ENCODE results near the gene REC8. TPM values are rescaled to one million over a fixed set of nuclear protein-coding genes. Genes with fewer than 3 reads are reported as not detected.

The REC8 gene
- total and polyA plus RNA-seq, 2 of the 13 experiments (the other 11 are each of a cell fraction or from before 2014, with no cell fraction given), result 3.4 to 14.7 TPM

- ATAC-seq (no peak), FAIRE-seq (no peak), DNase-seq (ENCODE audit: low spot score) (no peak)
- H3K4me1 ChIP-seq (ENCODE audit: insufficient read depth, low read length), result peaks cover 63% of the 10 kb centered on the region
- no peak for TF ChIP-seq CCDC6 (CRISPR knock-in tag; IDR thresholded peaks at IDR 0.05)
- no peak for TF ChIP-seq ZNF329 (CRISPR knock-in tag; IDR thresholded peaks at IDR 0.05; ENCODE audit: low read depth)
- no peak for TF ChIP-seq PHF5A (CRISPR knock-in tag; IDR thresholded peaks at IDR 0.05; ENCODE audit: low read depth, unreplicated experiment)
- TF ChIP-seq RELA (CRISPR knock-in tag; IDR thresholded peaks at IDR 0.05), result no peak
- TF ChIP-seq ZNF788 (CRISPR knock-in tag; IDR thresholded peaks at IDR 0.05; ENCODE audit: borderline replicate concordance), result no peak
- no peak for TF ChIP-seq ZNF773 (CRISPR knock-in tag; IDR thresholded peaks at IDR 0.05; ENCODE audit: borderline replicate concordance)
- TF ChIP-seq, protein P1, sequence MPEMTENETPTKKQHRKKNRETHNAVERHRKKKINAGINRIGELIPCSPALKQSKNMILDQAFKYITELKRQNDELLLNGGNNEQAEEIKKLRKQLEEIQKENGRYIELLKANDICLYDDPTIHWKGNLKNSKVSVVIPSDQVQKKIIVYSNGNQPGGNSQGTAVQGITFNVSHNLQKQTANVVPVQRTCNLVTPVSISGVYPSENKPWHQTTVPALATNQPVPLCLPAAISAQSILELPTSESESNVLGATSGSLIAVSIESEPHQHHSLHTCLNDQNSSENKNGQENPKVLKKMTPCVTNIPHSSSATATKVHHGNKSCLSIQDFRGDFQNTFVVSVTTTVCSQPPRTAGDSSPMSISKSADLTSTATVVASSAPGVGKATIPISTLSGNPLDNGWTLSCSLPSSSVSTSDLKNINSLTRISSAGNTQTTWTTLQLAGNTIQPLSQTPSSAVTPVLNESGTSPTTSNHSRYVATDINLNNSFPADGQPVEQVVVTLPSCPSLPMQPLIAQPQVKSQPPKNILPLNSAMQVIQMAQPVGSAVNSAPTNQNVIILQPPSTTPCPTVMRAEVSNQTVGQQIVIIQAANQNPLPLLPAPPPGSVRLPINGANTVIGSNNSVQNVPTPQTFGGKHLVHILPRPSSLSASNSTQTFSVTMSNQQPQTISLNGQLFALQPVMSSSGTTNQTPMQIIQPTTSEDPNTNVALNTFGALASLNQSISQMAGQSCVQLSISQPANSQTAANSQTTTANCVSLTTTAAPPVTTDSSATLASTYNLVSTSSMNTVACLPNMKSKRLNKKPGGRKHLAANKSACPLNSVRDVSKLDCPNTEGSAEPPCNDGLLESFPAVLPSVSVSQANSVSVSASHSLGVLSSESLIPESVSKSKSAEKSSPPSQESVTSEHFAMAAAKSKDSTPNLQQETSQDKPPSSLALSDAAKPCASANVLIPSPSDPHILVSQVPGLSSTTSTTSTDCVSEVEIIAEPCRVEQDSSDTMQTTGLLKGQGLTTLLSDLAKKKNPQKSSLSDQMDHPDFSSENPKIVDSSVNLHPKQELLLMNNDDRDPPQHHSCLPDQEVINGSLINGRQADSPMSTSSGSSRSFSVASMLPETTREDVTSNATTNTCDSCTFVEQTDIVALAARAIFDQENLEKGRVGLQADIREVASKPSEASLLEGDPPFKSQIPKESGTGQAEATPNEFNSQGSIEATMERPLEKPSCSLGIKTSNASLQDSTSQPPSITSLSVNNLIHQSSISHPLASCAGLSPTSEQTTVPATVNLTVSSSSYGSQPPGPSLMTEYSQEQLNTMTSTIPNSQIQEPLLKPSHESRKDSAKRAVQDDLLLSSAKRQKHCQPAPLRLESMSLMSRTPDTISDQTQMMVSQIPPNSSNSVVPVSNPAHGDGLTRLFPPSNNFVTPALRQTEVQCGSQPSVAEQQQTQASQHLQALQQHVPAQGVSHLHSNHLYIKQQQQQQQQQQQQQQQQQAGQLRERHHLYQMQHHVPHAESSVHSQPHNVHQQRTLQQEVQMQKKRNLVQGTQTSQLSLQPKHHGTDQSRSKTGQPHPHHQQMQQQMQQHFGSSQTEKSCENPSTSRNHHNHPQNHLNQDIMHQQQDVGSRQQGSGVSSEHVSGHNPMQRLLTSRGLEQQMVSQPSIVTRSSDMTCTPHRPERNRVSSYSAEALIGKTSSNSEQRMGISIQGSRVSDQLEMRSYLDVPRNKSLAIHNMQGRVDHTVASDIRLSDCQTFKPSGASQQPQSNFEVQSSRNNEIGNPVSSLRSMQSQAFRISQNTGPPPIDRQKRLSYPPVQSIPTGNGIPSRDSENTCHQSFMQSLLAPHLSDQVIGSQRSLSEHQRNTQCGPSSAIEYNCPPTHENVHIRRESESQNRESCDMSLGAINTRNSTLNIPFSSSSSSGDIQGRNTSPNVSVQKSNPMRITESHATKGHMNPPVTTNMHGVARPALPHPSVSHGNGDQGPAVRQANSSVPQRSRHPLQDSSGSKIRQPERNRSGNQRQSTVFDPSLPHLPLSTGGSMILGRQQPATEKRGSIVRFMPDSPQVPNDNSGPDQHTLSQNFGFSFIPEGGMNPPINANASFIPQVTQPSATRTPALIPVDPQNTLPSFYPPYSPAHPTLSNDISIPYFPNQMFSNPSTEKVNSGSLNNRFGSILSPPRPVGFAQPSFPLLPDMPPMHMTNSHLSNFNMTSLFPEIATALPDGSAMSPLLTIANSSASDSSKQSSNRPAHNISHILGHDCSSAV (CRISPR knock-in tag; IDR thresholded peaks at IDR 0.05; ENCODE audit: borderline replicate concordance), result no peak
- TF ChIP-seq ZFP37 (CRISPR knock-in tag; IDR thresholded peaks at IDR 0.05; ENCODE audit: borderline replicate concordance), result no peak
- peaks cover 18 to 34% of the 10 kb centered on the region in 2 experiments for H3K36me3 ChIP-seq (replicated peaks in 1 of 2; ENCODE audit: control insufficient read depth in 1 of 2, insufficient read depth in 2 of 2, low read length in 2 of 2)
- H4K20me1 ChIP-seq (ENCODE audit: insufficient read depth, low read length), result peaks cover 14% of the 10 kb centered on the region
- no peak overlapping the region for H2AFZ ChIP-seq (ENCODE audit: low read length)
- H3K79me2 ChIP-seq (ENCODE audit: insufficient read depth, low read length), result peaks cover 56% of the 10 kb centered on the region
- in situ Hi-C loops (cut with HindIII; ENCODE audit: extremely low pct_ligation_motif_present, low pct_unique_long_range_greater_than_20kb) (loop anchor here (25.0 kb wide), 1 partner anchor 831 kb away; the partner anchor contains the start of genes BCL2L2, PABPN1 and PPP1R3E), intact Hi-C loops (cut with micrococcal nuclease; ENCODE audit: unreplicated experiment) (no loop called here)
- ChIA-PET POLR2A (interaction anchor here (1.6 to 22.7 kb wide), 4 partner anchors 13 to 128 kb away, joined by 5 to 977 read pairs (median 108); partner anchors contain the start of genes DCAF11, IRF9, NRL and PCK2), CTCF (ENCODE audit: low intra/inter-chr PET ratio, low total read pairs) (no interaction called here)
- no peak overlapping the region for H3K4me3 ChIP-seq (replicated peaks in 1 of 3; ENCODE audit: insufficient read depth in 1 of 3, low read depth in 2 of 3, low read length in 3 of 3)
- H3K9me3 ChIP-seq (ENCODE audit: low read length), result no peaks in the 10 kb centered on the region
- H3K27ac ChIP-seq (ENCODE audit: extremely low read length, insufficient read depth, low read length), result no peak overlapping the region
- no TSS peak for BruUV-seq (replicated peaks)
- no peak overlapping the region for H3K9ac ChIP-seq (ENCODE audit: insufficient read depth, low read depth, low read length)
- WGBS (ENCODE audit: low lambda C conversion rate), result 94% methylated on average over 2 of the region's 2 CpGs
- H3K4me2 ChIP-seq (ENCODE audit: low read depth, low read length), result no peak overlapping the region
- H3K27me3 ChIP-seq (ENCODE audit: control insufficient read depth in 1 of 2, insufficient read depth in 2 of 2, low read length in 2 of 2), result peaks cover 0 to 3% of the 10 kb centered on the region in 2 experiments; a peak in 1 of 5 replicates
Observed at GRCh38 chr14:24143511-24143910, 28.4 kb upstream of the REC8 start.

Measured in HepG2 (cell line).